H1 (cell line): ENCODE measurements around the gene GSDME. TPM values are rescaled to one million over a fixed set of nuclear protein-coding genes. Genes with fewer than 3 reads are reported as not detected.

Source experiments
- CTCF ChIA-PET: fragments of 300-600 bp; sonication (Branson Sonifier 250); formaldehyde crosslinking; loops from one replicate; lab custom pipeline; 2021; ENCODE audit not compliant: partially characterized antibody; lab: Charles Lee
- POLR2A ChIA-PET: fragments of 300-600 bp; sonication (Branson Sonifier 250); formaldehyde crosslinking; loops from one replicate; lab custom pipeline; 2021; ENCODE audit warnings: inconsistent platforms; ENCODE audit not compliant: partially characterized antibody; lab: Charles Lee
- DNase-seq, 2 experiments: peaks; one replicate each; pipeline versions ENCODE4 v3.0.0 to v3.0.0-alpha.2; 2010 to 2022; ENCODE audit warnings: low spot score in 2 of 2, low read depth in 1 of 2, mixed read lengths in 1 of 2
- FAIRE-seq: peaks from 2 replicates; lab custom pipeline; 2011; peaks lifted over from hg19 to GRCh38; lab: Jason Lieb, UNC
- H2AFZ ChIP-seq: 2 replicates; pipeline ENCODE4 v1.8.1; 2012; ENCODE audit warnings: low read length, inconsistent platforms
- H2AK5ac ChIP-seq: 2 replicates; pipeline ENCODE4 v1.6.1; 2013; ENCODE audit warnings: low read depth, low read length
- H2BK120ac ChIP-seq: replicated peaks from 2 replicates; pipeline ENCODE3; 2013; ENCODE audit warnings: low read depth, low read length, inconsistent platforms
- H2BK12ac ChIP-seq: 2 replicates; pipeline ENCODE4 v1.6.1; 2013; ENCODE audit warnings: low read depth, low read length
- H2BK15ac ChIP-seq: 2 replicates; pipeline ENCODE4 v1.6.1; 2013; ENCODE audit warnings: low read length
- H2BK20ac ChIP-seq: 2 replicates; pipeline ENCODE4 v1.6.1; 2013; ENCODE audit warnings: low read length
- H2BK5ac ChIP-seq: 2 replicates; pipeline ENCODE4 v1.6.1; 2013; ENCODE audit warnings: low read depth, low read length
- H3K14ac ChIP-seq: 2 replicates; pipeline ENCODE4 v1.6.1; 2013; ENCODE audit warnings: inconsistent platforms; ENCODE audit not compliant: insufficient read length
- H3K18ac ChIP-seq: 2 replicates; pipeline ENCODE4 v1.6.1; 2013; ENCODE audit warnings: low read length; ENCODE audit errors: extremely low read depth
- H3K23ac ChIP-seq: 2 replicates; pipeline ENCODE4 v1.6.1; 2013; ENCODE audit warnings: inconsistent platforms; ENCODE audit not compliant: insufficient read length
- H3K23me2 ChIP-seq: 2 replicates; pipeline ENCODE4 v1.6.1; 2013; ENCODE audit warnings: low read depth, low read length
- H3K27ac ChIP-seq: 2 replicates; pipeline ENCODE4 v1.6.1; 2011; ENCODE audit warnings: low read depth, low read length, inconsistent platforms
- H3K27me3 ChIP-seq, 4 experiments: replicated peaks in 1 of 4; 1 replicate in 1 of 4; 2 replicates in 3 of 4; pipeline versions ENCODE4 v1.6.1 to v1.8.1; 2011 to 2013; ENCODE audit warnings: low read length in 3 of 4, mild to moderate bottlenecking in 3 of 4, inconsistent platforms in 2 of 4, mixed read lengths in 2 of 4, moderate library complexity in 1 of 4; ENCODE audit not compliant: control insufficient read depth in 3 of 4, insufficient read depth in 3 of 4; ENCODE audit errors: extremely low read depth in 1 of 4
- H3K36me3 ChIP-seq, 4 experiments: 2 replicates each; pipeline versions ENCODE4 v1.6.1 to v1.8.1; 2011 to 2013; ENCODE audit warnings: mild to moderate bottlenecking in 4 of 4, low read length in 3 of 4, moderate library complexity in 2 of 4, control low read depth in 1 of 4, inconsistent platforms in 1 of 4; ENCODE audit not compliant: insufficient read depth in 4 of 4, control insufficient read depth in 2 of 4
- H3K4ac ChIP-seq: replicated peaks from 2 replicates; pipeline ENCODE3; 2013; ENCODE audit warnings: low read length, low read depth, mixed read lengths, inconsistent platforms; ENCODE audit not compliant: insufficient read length
- H3K4me1 ChIP-seq, 4 experiments: replicated peaks in 1 of 4; 1 replicate in 1 of 4; 2 replicates in 3 of 4; pipeline versions ENCODE4 v1.6.1 to v1.8.1; 2011 to 2013; ENCODE audit warnings: low read length in 3 of 4, inconsistent platforms in 2 of 4, mixed read lengths in 1 of 4; ENCODE audit not compliant: insufficient read depth in 4 of 4, control insufficient read depth in 3 of 4
- H3K4me2 ChIP-seq, 2 experiments: 2 replicates each; pipeline versions ENCODE4 v1.6.1 to v1.8.1; 2011 to 2013; ENCODE audit warnings: low read depth in 2 of 2, low read length in 2 of 2, control low read depth in 1 of 2, inconsistent platforms in 1 of 2, mild to moderate bottlenecking in 1 of 2; ENCODE audit not compliant: insufficient read depth in 1 of 2
- H3K4me3 ChIP-seq, 4 experiments: fragments of 200-600, 300-600 bp in 1 of 4; sonication (generic), shearing (Covaris generic), sonication (Bioruptor Twin) in 1 of 4; 2 replicates each; pipeline versions ENCODE4 v1.5.1 to v1.8.1; 2011 to 2016; ENCODE audit warnings: low read length in 4 of 4, low read depth in 3 of 4, control low read depth in 2 of 4, inconsistent platforms in 2 of 4, mild to moderate bottlenecking in 2 of 4, mixed read lengths in 1 of 4, moderate library complexity in 1 of 4; ENCODE audit not compliant: insufficient read depth in 2 of 4; ENCODE audit errors: extremely low read depth in 1 of 4
- H3K56ac ChIP-seq: replicated peaks from 2 replicates; pipeline ENCODE3; 2013; ENCODE audit warnings: low read depth, mild to moderate bottlenecking, mixed read lengths, low read length, inconsistent platforms; ENCODE audit not compliant: insufficient read length
- H3K79me1 ChIP-seq: 2 replicates; pipeline ENCODE4 v1.6.1; 2013; ENCODE audit warnings: low read depth, low read length, control low read depth
- H3K79me2 ChIP-seq, 2 experiments: 2 replicates each; pipeline versions ENCODE4 v1.6.1 to v1.8.1; 2012 to 2013; ENCODE audit warnings: low read length in 2 of 2, mild to moderate bottlenecking in 2 of 2, inconsistent platforms in 1 of 2; ENCODE audit not compliant: insufficient read depth in 2 of 2, control insufficient read depth in 1 of 2
- H3K9ac ChIP-seq, 4 experiments: replicated peaks in 1 of 4; 1 replicate in 1 of 4; 2 replicates in 3 of 4; pipeline versions ENCODE4 v1.6.1 to v1.8.1; 2011 to 2013; ENCODE audit warnings: low read depth in 3 of 4, low read length in 3 of 4, control low read depth in 2 of 4, mild to moderate bottlenecking in 2 of 4, moderate library complexity in 2 of 4, inconsistent platforms in 1 of 4; ENCODE audit errors: extremely low read depth in 1 of 4
- H3K9me3 ChIP-seq, 2 experiments: 2 replicates each; pipeline versions ENCODE4 v1.6.1 to v1.8.1; 2012 to 2013; ENCODE audit warnings: mild to moderate bottlenecking in 2 of 2, moderate library complexity in 2 of 2, control low read depth in 1 of 2, inconsistent platforms in 1 of 2, low read depth in 1 of 2, low read length in 1 of 2, mixed read lengths in 1 of 2; ENCODE audit not compliant: insufficient read depth in 2 of 2
- H4K20me1 ChIP-seq, 2 experiments: replicated peaks in 1 of 2; 2 replicates each; pipeline versions ENCODE3 to v1.8.1; 2011 to 2013; ENCODE audit warnings: inconsistent platforms in 2 of 2, low read length in 2 of 2, mild to moderate bottlenecking in 1 of 2; ENCODE audit not compliant: insufficient read depth in 2 of 2, control insufficient read depth in 1 of 2
- H4K5ac ChIP-seq: 2 replicates; pipeline ENCODE4 v1.6.1; 2013; ENCODE audit warnings: low read length, low read depth, mixed read lengths, inconsistent platforms; ENCODE audit not compliant: insufficient read length
- H4K8ac ChIP-seq: 2 replicates; pipeline ENCODE4 v1.8.0; 2013; ENCODE audit warnings: mild to moderate bottlenecking, moderate library complexity, low read length, inconsistent platforms; ENCODE audit not compliant: insufficient read depth; ENCODE audit errors: extremely low read depth
- H4K91ac ChIP-seq: replicated peaks from 2 replicates; pipeline ENCODE3; 2013; ENCODE audit warnings: low read length, mixed read lengths, inconsistent platforms; ENCODE audit not compliant: insufficient read length
- GABPA ChIP-seq: IDR thresholded peaks from 2 replicates; pipeline ENCODE4 v1.6.1; 2011; ENCODE audit warnings: mild to moderate bottlenecking, low read length, moderate library complexity, borderline replicate concordance; ENCODE audit not compliant: insufficient read depth
- HDAC6 ChIP-seq: IDR thresholded peaks from one replicate; pipeline ENCODE4 v1.7.1; 2012; ENCODE audit warnings: low read depth, mild to moderate bottlenecking, inconsistent platforms, low read length, moderate library complexity
- TAF1 ChIP-seq: IDR thresholded peaks from 2 replicates; pipeline ENCODE4 v1.6.1; 2011; ENCODE audit warnings: mild to moderate bottlenecking, low read depth, low read length
- ZNF274 ChIP-seq: IDR thresholded peaks from 2 replicates; pipeline ENCODE4 v1.7.0; 2012; ENCODE audit warnings: low read length, borderline replicate concordance; ENCODE audit errors: extremely low read depth
- WGBS, 2 experiments: shearing (Covaris generic) in 1 of 2; methylation state at CpG; one replicate each; pipeline versions ENCODE4 v1.1.6 to v1.1.7; 2013 to 2015; ENCODE audit warnings: low lambda C conversion rate in 2 of 2, mixed read lengths in 2 of 2, inconsistent platforms in 1 of 2, low coverage in 1 of 2, missing lambda C conversion rate in 1 of 2; ENCODE audit not compliant: insufficient replicate concordance in 2 of 2, insufficient coverage in 1 of 2, insufficient read length in 1 of 2; ENCODE audit errors: extremely low coverage in 1 of 2, missing lambda C conversion rate in 1 of 2; 5-methylcytosine and 5-hydroxymethylcytosine counted together
- polyA plus RNA-seq, 7 experiments: library from polyadenylated mRNA; depleted of rRNA in 3 of 7; stranded (reverse) in 5 of 7; unstranded in 2 of 7; fragments of >200 nt in 5 of 7; fragments of 200-250 nt in 2 of 7; gene quantifications; 1 replicate in 5 of 7; 2 replicates in 1 of 7; 4 replicates in 1 of 7; pipeline versions ENCODE4 v1.2.1 to v1.2.3, GENCODE V29; 2011 to 2013; ENCODE audit warnings: missing spikeins in 2 of 7, mixed read lengths in 2 of 7
- total RNA-seq: library from RNA; stranded (reverse); fragmentation: NEBNext Ultra II Directional; extraction: Animal tissue kit (Norgen Biotek cat#: 25700); gene quantifications from 2 replicates; pipeline ENCODE4 v1.2.1, GENCODE V29; 2021

GSDME gene
- total and polyA plus RNA-seq, 2 of the 8 experiments (the other 6 are each of a cell fraction or from before 2014, with no cell fraction given): 5.4 to 7.6 TPM

DNA sequence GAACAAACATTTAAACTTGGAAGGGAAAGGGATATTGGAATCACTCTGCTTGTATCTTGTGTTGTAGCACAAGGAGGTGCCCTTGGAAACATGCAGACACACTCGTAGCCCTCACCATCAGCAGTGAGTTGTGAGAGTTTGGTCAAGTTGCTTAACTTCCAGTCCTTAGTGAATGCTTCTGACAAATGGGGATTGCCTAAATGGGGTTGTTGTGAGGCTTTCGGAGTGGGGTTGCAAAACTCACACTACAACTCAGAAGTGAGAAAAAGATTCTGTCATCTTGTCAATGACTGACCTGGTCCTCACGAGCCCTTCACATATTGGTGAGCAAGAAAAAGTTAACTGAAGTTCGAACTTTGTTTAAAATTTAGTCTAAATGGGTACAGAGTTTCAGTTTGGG lies 29.0 kb upstream of the GSDME start:
- H3K4me1 ChIP-seq: no peaks in the 10 kb centered on the region
- 87% methylated on average over 4 of the region's 4 CpGs; no CpG with 5 or more reads in 1 of the 2 experiments for WGBS, 2 experiments
- TF ChIP-seq TAF1 (no peak), GABPA (no peak), HDAC6 (no peak), ZNF274 (no peak)

More for the DNA sequence above, 29.0 kb upstream of the GSDME start:
- Histone ChIP-seq H2AFZ (no peak overlapping the region), H3K23me2 (no peaks in the 10 kb centered on the region), H3K4me3 (no peak overlapping the region), H3K27ac (no peak overlapping the region), H3K14ac (no peak overlapping the region), H3K56ac (no peak overlapping the region), H4K20me1 (no peaks in the 10 kb centered on the region), H2BK20ac (no peak overlapping the region), H2BK120ac (no peak overlapping the region), H2BK15ac (no peak overlapping the region), H3K4ac (no peak overlapping the region), H2BK12ac (no peak overlapping the region), H3K18ac (no peak overlapping the region), H3K79me2 (no peaks in the 10 kb centered on the region), H4K5ac (no peak overlapping the region), H2AK5ac (no peak overlapping the region), H3K36me3 (no peaks in the 10 kb centered on the region), H3K9me3 (peaks cover 12 to 18% of the 10 kb centered on the region in 2 experiments), H3K79me1 (no peaks in the 10 kb centered on the region), H3K23ac (no peak overlapping the region), H3K4me2 (no peak overlapping the region), H3K27me3 (no peaks in the 10 kb centered on the region), H4K8ac (no peak overlapping the region), H2BK5ac (no peak overlapping the region), H3K9ac (no peak overlapping the region), H4K91ac (no peak overlapping the region)
- DNase-seq: no peak
- no peak for FAIRE-seq
- ChIA-PET POLR2A (no interaction called here), CTCF (interaction anchor here (1.0 kb wide), 1 partner anchor 28 kb away, joined by 3 read pairs; no protein-coding TSS in a partner anchor)
